Motor neuron (in vitro differentiated cells): ENCODE results near the gene LGALS7B. TPM values are rescaled to one million over a fixed set of nuclear protein-coding genes. Genes with fewer than 3 reads are reported as not detected.
"Not testable (repeated sequence)": the region's sequence is repeated elsewhere in the genome, so short reads cannot be mapped to it uniquely, and the experiment has no call there.

Experiments
- ATAC-seq, 8 experiments: fragments of 200-7000 bp; cut with Tn5 transposase; replicated peaks in 6 of 8; 2 replicates each; pipeline ENCODE4 v1.8.0; 2021; ENCODE audit warnings: mild to moderate bottlenecking in 8 of 8, moderate library complexity in 8 of 8
- H3K27ac ChIP-seq, 2 donors: fragments of 250-450 bp; sonication (Bioruptor Pico); 2 replicates each; pipeline ENCODE4 v1.9.0; 2021; ENCODE audit warnings: antibody characterized with exemption in 2 of 2, mild to moderate bottlenecking in 2 of 2, moderate library complexity in 1 of 2
- H3K4me1 ChIP-seq, 2 donors: fragments of 250-450 bp; sonication (Bioruptor Pico); replicated peaks in 1 of 2; 2 replicates each; pipeline ENCODE4 v1.6.1; 2021; ENCODE audit warnings: antibody characterized with exemption in 2 of 2, mild to moderate bottlenecking in 2 of 2, moderate library complexity in 1 of 2
- H3K4me3 ChIP-seq, 5 donors: fragments of 250-450 bp; sonication (Bioruptor Pico); 2 replicates each; pipeline ENCODE4 v1.9.0; 2021; ENCODE audit warnings: antibody characterized with exemption in 5 of 5, mild to moderate bottlenecking in 5 of 5, moderate library complexity in 4 of 5
- WGBS, 10 experiments: fragments of 450-650 bp; shearing (Covaris generic); methylation state at CpG; one replicate each; pipeline ENCODE4 v1.0.0; 2022; 5-methylcytosine and 5-hydroxymethylcytosine counted together
- in situ Hi-C, 9 experiments: fragments of 400-800 bp; cut with MboI; loops; one replicate each; pipeline ENCODE4 v1.15.0; 2021; ENCODE audit warnings: low sequenced_read_pairs in 9 of 9, low pct_unique_long_range_greater_than_20kb in 2 of 9; ENCODE audit not compliant: unreplicated experiment in 9 of 9
- total RNA-seq, 8 experiments: library from RNA; unstranded; fragments of 300-600 nt; gene quantifications; 2 replicates each; pipeline versions ENCODE4 v1.2.3 to v1.2.4, GENCODE V29; 2022

Gene LGALS7B
- total RNA-seq, 8 experiments from 2014 or later: 1.0 to 5.0 TPM; not detected in 6

DNA sequence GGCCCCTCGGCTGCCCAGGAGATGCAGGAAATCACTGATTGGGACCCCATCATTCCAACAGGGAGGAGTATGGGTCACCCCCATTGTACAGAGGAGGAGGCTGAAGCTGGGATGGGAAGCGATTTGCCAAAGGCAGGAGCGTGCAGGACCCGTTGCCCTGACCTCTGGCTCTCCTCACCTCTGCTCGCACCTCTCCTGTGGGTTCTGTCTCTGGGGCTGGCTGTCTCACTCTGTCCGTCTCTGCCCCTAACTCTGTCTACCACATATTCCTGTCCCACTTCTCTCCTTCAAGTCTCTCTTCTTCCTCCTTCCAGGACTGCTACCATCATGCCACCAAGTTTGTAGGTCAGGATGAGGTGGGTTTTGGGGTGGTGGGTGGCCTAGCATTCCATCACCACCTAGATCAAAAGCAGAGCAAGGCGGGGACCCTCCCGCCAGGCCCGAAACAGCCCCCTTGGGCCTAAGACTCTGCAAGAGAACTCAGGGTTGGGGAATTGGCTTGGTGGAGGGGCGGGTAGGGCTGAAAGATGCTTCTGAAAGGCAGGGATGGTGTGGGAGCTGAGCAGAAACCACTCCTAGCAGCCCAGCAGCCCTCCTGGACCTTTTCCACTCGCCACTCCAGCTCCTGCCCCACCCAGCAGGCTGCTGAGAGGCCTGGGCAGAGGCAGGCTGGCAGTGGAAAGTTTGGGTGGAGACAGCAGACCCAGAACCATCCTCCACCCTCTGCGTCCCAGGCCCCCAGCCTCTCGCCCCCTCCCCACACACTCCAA is 14.6 kb upstream of the LGALS7B start:
- ATAC-seq: no peak
- in situ Hi-C loops: no loop called here
- WGBS, 10 experiments: 86 to 100% (median 91%) methylated on average over 1 to 7 of the region's 13 CpGs; no CpG with 5 or more reads in 6 of the 10 experiments
- Histone ChIP-seq H3K27ac (no peak overlapping the region), H3K4me1 (no peaks in the 10 kb centered on the region), H3K4me3 (no peak overlapping the region)

DNA sequence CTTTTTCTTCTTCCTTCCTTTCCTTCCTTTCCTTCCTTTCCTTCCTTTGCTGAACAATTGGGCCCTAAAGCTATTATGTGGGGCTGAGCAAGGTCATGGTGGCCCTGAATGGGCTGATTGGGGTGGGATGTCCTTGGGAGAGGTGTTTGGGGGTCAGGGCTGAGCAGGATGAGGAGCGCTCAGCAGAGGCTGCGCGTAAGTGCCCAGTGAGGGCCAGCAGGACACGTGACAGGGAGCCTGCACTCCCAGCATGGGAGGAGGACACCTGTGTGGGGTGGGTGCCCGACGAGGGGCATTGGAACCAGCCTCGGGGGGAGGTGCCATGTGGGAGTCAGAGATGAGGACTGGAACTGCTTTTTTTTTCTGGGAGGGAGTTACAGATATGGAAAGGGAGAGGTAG is 10.3 kb upstream of the LGALS7B start:
- H3K27ac ChIP-seq: no peak overlapping the region
- in situ Hi-C loops: no loop called here
- no peaks in the 10 kb centered on the region for H3K4me1 ChIP-seq
- no peak for ATAC-seq
- H3K4me3 ChIP-seq: no peak overlapping the region
- 8 to 57% (median 18%) methylated on average over 1 to 4 of the region's 7 CpGs; no CpG with 5 or more reads in 5 of the 10 experiments for WGBS, 10 experiments

DNA sequence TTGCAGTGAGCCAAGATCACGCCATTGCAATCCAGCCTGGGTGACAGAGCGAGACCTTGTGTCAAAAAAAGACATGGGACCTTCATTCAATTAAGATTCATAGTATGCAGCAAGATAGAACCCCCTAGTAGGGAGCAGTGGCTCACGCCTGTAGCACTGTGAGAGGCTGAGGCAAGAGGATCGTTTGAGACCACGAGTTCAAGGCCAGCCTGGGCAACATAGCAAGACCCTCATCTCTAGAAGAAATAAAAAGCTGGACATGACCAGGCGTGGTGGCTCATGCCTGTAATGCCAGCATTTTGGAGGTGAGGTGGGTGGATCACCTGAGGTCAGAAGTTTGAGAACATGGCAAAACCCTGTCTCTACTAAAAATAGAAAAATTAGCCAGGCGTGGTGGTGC is 8.6 kb upstream of the LGALS7B start:
- Histone ChIP-seq H3K4me1 (no peaks in the 10 kb centered on the region), H3K4me3 (no peak overlapping the region), H3K27ac (no peak overlapping the region)
- ATAC-seq: no peak
- in situ Hi-C loops: no loop called here
- WGBS, 10 experiments: 33 to 100% (median 74%) methylated on average over 1 to 6 of the region's 7 CpGs; no CpG with 5 or more reads in 4 of the 10 experiments

DNA sequence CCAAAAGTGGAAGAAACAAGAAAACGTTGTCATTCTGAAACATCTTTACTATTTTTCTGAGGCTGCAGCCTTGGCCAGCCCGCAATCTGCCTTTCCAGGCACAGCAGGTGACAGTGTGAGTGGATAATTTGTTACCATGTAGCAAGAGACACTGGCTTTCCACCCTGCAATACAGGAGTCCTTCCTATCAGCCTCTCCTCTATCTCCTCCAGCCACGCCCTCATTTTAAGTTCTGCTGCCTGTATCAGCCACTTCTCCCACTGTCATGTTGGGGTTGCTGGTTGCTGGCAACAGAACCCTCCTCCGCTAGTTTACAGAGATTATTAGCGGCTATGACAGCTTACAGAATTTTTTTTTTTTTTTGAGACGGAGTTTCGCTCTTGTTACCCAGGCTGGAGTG is 7.9 kb upstream of the LGALS7B start:
- WGBS, 10 experiments: 0 to 100% (median 54%) methylated on average over 1 to 4 of the region's 7 CpGs; no CpG with 5 or more reads in 2 of the 10 experiments
- Histone ChIP-seq H3K27ac (no peak overlapping the region), H3K4me1 (no peaks in the 10 kb centered on the region), H3K4me3 (no peak overlapping the region)
- in situ Hi-C loops: no loop called here
- ATAC-seq: no peak

DNA sequence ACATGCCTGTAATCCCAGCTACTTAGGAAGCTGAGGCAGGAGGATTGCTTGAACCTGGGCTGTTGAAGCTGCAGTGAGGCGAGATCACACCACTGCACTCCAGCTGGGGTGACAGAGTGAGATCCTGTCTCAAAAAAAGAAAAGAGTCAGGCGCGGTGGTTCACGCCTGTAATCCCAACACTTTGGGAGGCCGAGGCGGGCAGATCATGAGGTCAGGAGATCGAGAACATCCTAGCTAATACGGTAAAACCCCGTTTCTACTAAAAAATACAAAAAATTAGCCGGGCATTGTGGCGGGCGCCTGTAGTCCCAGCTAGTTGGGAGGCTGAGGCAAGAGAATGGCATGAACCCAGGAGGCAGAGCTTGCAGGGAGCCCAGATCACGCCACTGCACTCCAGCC is 6.8 kb upstream of the LGALS7B start:
- H3K4me1 ChIP-seq, H3K27ac ChIP-seq, ATAC-seq, in situ Hi-C loops, H3K4me3 ChIP-seq: not testable (repeated sequence)
- 67 to 95% (median 80%) methylated on average over 1 to 9 of the region's 13 CpGs; no CpG with 5 or more reads in 3 of the 10 experiments for WGBS, 10 experiments

DNA sequence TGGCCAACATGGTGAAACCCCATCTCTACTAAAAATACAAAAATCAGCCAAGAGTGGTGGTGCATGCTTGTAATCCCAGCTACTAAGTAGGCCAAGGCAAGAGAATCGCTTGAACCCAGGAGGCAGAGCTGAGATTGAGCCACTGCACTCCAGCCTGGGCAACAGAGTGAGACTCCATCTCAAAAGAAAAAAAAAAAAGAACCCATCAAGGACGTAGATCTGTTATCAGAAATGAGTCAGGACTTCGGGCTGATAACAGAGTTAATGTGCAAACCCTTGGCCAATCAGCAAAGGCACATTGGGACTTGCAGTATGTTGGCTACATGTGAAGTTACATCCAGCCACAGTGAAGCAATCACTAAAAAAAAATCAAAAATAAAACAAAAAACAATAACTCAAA is 4.8 kb upstream of the LGALS7B start:
- no peak overlapping the region for H3K27ac ChIP-seq
- H3K4me3 ChIP-seq: no peak overlapping the region
- ATAC-seq: no peak
- H3K4me1 ChIP-seq: no peaks in the 10 kb centered on the region
- WGBS, 10 experiments: 27 to 73% (median 58%) methylated on average over 2 to 3 of the region's 3 CpGs; no CpG with 5 or more reads in 3 of the 10 experiments
- in situ Hi-C loops: no loop called here

DNA sequence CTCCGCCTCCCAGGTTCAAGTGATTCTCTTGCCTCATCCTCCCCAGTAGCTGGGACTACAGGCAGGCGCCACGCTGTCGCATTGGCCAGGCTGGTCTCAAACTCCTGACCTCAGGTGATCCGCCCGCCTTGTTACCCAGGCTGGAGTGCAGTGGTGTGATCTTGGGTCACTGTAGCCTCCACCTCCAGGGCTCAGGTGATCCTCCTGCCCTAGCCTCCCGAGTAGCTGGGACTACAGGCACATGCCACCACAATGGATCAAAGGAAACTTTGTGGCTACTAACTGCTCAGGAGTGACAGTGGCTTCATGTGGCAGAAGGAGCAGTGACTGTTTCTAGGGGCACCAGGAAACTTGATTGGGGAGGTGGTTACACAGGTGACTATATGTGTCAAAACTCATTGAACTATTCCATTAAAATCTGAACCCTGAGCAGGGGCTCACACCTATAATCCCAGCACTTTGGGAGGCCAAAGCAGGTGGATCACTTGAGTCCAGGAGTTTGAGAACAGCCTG is 3.8 kb upstream of the LGALS7B start:
- 100% methylated on average over 1 to 2 of the region's 7 CpGs; no CpG with 5 or more reads in 6 of the 10 experiments for WGBS, 10 experiments
- no peak for ATAC-seq
- in situ Hi-C loops: no loop called here

DNA sequence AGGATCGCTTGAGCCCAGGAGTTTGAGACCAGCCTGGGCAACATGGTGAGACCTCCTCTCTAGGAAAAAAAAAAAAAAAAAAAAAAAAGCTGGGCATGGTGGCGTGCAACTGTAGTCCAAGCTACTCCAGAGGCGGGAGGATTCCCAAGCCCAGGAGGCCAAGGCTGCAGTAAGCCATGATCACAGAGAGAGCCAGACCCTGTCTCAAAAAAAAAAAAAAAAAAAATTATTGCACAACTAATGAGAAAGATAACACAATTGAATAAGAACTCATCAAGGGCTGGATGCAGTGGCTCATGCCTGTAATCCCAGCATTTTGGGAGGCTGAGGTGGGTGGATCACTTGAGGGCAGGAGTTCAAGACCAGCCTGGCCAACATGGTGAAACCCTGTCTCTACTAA is 2.9 kb upstream of the LGALS7B start:
- ATAC-seq, in situ Hi-C loops, H3K27ac ChIP-seq, H3K4me3 ChIP-seq, H3K4me1 ChIP-seq: not testable (repeated sequence)
- WGBS, 10 experiments: 60 to 100% (median 89%) methylated on average over 1 to 3 of the region's 3 CpGs; no CpG with 5 or more reads in 1 of the 10 experiments

More for the DNA sequence above, 3.8 kb upstream of the LGALS7B start:
- H3K4me3 ChIP-seq: no peak overlapping the region
- H3K27ac ChIP-seq: no peak overlapping the region
- no peaks in the 10 kb centered on the region for H3K4me1 ChIP-seq

DNA sequence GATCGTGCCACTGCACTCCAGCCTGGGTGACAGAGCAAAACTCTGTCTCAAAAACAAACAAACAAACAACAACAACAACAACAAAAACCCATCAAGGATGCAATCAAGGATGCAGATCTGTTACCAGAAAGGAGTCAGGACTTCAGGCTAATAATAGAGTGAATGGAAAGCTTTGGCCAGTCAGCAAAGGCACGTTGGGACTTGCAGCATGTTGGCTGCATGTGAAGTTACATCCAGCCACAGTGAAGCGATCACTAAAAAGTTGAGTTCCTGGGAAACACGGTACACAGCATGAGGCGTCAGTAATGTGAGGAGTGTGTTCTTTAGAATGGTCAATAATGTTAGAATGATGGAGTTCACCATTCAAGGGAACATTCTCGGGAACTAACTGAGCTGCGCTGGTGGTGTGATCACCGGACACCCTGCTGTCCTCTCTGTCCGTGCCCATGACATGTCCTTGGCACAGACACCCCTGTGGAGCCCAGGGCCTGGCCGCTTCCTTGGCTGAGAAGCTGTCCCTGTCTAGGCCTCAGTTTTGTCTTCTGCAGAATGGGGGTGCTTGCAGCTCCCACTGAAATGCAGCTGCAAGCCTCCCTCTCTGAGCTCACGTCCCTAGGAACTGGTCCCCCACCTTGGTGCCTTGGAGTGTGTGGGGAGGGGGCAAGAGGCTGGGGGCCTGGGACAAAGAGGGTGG is 2.3 kb upstream of the LGALS7B start:
- 39 to 90% (median 67%) methylated on average over 1 to 5 of the region's 11 CpGs; no CpG with 5 or more reads in 3 of the 10 experiments for WGBS, 10 experiments
- no peaks in the 10 kb centered on the region for H3K4me1 ChIP-seq
- no peak overlapping the region for H3K4me3 ChIP-seq
- in situ Hi-C loops: no loop called here
- ATAC-seq: no peak
- no peak overlapping the region for H3K27ac ChIP-seq

DNA sequence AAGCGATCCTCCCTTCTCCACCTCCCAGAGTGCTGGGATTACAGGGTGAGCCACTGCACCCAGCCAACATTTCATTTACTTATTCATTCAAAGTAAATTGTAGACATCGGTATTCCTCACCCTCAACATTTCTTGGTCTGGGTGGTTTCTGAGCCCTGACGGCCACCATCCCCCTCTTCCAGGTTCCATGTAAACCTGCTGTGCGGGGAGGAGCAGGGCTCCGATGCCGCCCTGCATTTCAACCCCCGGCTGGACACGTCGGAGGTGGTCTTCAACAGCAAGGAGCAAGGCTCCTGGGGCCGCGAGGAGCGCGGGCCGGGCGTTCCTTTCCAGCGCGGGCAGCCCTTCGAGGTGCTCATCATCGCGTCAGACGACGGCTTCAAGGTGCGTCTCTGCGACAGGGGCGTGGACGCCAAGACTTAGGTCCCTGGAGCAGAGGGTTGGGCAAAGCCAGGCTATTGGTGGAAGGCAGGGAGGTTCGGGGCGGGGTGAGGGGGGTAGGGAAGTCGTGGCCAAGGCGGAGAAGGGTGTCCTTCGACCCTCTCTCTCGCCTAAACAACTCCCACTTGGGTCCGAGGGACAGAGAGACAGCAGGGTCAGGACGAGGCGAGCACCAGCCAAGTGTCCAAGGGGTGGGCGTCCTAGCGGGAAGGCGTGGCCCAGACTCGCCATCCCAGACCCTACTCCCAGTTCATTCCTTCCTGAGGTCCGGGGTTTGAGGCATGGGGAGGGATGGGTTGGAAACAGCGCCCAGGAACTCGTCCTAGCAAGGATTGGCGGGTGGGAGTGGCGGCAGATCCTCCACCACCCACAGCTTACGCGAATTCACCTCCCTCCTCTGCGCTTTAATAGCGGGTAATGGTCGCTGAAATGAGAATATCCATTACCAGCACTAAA is 1.8 kb downstream of the LGALS7B start:
- H3K4me3 ChIP-seq, H3K27ac ChIP-seq, in situ Hi-C loops, H3K4me1 ChIP-seq: not testable (repeated sequence)
- peak in 2 of 8 experiments; percentile 8 to 16 for ATAC-seq
- WGBS, 10 experiments: no CpG with 5 or more reads among the region's 49 CpGs

DNA sequence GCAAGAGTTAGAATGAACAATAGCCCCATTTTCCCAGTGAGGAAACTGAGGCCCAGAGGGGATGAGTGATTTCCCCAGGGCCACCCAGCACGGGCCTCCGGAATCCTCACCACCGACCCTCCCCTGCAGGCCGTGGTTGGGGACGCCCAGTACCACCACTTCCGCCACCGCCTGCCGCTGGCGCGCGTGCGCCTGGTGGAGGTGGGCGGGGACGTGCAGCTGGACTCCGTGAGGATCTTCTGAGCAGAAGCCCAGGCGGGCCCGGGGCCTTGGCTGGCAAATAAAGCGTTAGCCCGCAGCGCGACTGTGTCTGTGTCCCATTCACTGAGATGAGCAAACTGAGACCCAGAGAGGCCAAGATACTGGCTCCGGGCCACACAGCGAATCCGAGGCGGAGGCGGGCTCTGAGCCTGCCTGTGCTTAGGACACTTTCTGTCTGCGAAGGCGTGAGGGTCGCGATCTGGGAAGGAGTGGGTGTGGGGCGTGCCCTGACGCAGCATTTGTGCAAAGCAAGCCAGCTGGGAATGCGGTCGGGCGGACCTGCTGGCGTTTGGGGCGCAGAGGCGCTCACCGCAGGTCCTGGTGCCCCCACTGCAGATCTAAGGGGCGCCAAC is 2.6 kb downstream of the LGALS7B start:
- no CpG with 5 or more reads among the region's 40 CpGs for WGBS, 10 experiments
- H3K4me3 ChIP-seq, H3K27ac ChIP-seq, H3K4me1 ChIP-seq, in situ Hi-C loops: not testable (repeated sequence)
- ATAC-seq: peak; percentile 39 to 96 (median 83)

DNA sequence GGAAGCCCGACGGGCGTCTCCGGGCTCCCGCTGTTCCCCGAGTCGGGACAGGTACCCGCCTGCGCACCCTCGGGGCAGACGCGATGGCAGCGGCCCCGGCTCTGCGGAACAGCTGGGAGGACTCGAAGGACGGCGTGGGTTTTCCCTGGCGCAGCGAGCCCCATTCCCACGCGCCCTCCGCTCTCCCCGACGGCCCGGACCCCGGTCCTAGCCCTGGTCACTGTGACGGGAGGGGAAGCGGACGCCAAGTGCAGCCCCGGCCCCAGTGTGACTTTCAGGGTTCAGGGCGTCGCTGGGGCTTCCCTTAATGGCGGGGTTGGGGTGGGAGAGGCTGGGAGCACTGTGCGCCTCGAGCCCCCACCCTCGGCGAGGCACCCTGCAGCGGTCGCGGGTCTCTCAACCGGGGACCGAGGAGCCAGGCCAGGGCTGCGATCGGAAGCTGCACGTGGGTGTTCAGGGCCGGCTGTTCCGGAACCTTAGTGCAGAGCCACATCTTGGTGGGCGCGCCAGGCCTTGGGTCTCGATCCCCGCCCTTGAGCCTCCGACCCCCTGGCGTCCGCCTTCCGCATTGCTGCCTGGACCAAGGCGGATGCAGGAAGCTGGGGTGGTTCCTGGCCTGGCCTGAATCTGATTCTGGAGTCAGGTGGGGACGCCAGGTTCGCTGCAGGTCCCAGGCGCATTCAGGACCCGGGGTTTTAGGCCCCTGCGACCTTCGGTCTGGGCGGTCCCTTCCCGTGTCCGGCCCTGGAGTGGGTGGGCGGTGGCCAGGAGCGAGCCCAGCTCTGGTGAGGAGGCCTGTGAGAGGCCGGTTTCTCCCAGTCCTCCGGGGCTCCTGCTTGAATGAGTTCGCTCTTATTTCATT is 3.5 kb downstream of the LGALS7B start:
- Histone ChIP-seq H3K4me3 (no peak overlapping the region), H3K27ac (no peak overlapping the region), H3K4me1 (no peaks in the 10 kb centered on the region)
- WGBS, 10 experiments: 0 to 90% (median 58%) methylated on average over 2 to 12 of the region's 71 CpGs; no CpG with 5 or more reads in 3 of the 10 experiments
- in situ Hi-C loops: no loop called here
- peak in 2 of 8 experiments; percentile 7 to 44 for ATAC-seq
